ENCODE measurements around the gene ANKH.

Gene ANKH

GRCh38 chr5:14757850-14758249, 113.7 kb downstream of the ANKH start:
- DNase-seq, result no peak

GRCh38 chr5:14756478-14756877, 115.1 kb downstream of the ANKH start:
- DNase-seq, result no peak

GRCh38 chr5:14753947-14754346, 117.6 kb downstream of the ANKH start:
- no peak for DNase-seq

GRCh38 chr5:14753292-14753691, 118.3 kb downstream of the ANKH start:
- no peak for DNase-seq

- DNase-seq, result no peak
Measured at GRCh38 chr5:14752497-14753071, 119.0 kb downstream of the ANKH start.

- no peak for DNase-seq
Measured at GRCh38 chr5:14750712-14751111, 120.9 kb downstream of the ANKH start.

GRCh38 chr5:14749579-14750101, 121.9 kb downstream of the ANKH start:
- DNase-seq, result no peak

GRCh38 chr5:14748180-14748900, 123.2 kb downstream of the ANKH start:
- DNase-seq, result no peak

GRCh38 chr5:14745753-14746152, 125.8 kb downstream of the ANKH start:
- DNase-seq, result no peak

GRCh38 chr5:14745188-14745563, 126.4 kb downstream of the ANKH start:
- DNase-seq, result no peak

GRCh38 chr5:14744296-14745187, 127.0 kb downstream of the ANKH start:
- DNase-seq, result no peak

GRCh38 chr5:14743601-14744295, 127.8 kb downstream of the ANKH start:
- DNase-seq, result no peak

- DNase-seq, result no peak
Measured at GRCh38 chr5:14742498-14742897, 129.1 kb downstream of the ANKH start.

GRCh38 chr5:14741801-14742440, 129.7 kb downstream of the ANKH start:
- DNase-seq, result no peak

- DNase-seq, result no peak
Measured at GRCh38 chr5:14741131-14741530, 130.4 kb downstream of the ANKH start.

GRCh38 chr5:14739981-14740380, 131.6 kb downstream of the ANKH start:
- no peak for DNase-seq

GRCh38 chr5:14739538-14739937, 132.0 kb downstream of the ANKH start:
- DNase-seq, result no peak

GRCh38 chr5:14738050-14738449, 133.5 kb downstream of the ANKH start:
- DNase-seq, result no peak

GRCh38 chr5:14737291-14737690, 134.3 kb downstream of the ANKH start:
- no peak for DNase-seq

- DNase-seq, result no peak
Measured at GRCh38 chr5:14735944-14736343, 135.6 kb downstream of the ANKH start.

GRCh38 chr5:14734396-14734795, 137.2 kb downstream of the ANKH start:
- DNase-seq, result no peak

- no peak for DNase-seq
Measured at GRCh38 chr5:14733661-14734060, 137.9 kb downstream of the ANKH start.

Data from effector CD4-positive, alpha-beta T cell (primary cell).